GM18508 (cell line): ENCODE measurements around the gene U2AF1L4.

Experiments
- ATAC-seq: cut with Tn5 transposase; IDR thresholded peaks from one replicate; pipeline ENCODE4 v1.9.1; 2021; ENCODE audit warnings: moderate number of reproducible peaks; ENCODE audit not compliant: insufficient read depth, unreplicated experiment

U2AF1L4 gene

GRCh38 chr19:35757749-35758608 lies 12.8 kb upstream of the U2AF1L4 start, which contains the start of gene PROSER3:
Gene PROSER3, plus strand, starts transcription at chr19:35758176. Its CDS starts 40 bp downstream, at chr19:35758216.
- peak; percentile 87 for ATAC-seq

- ATAC-seq, result no peak
Observed at GRCh38 chr19:35757231-35757748, 12.1 kb upstream of the U2AF1L4 start.

- ATAC-seq, result no peak
Observed at GRCh38 chr19:35756377-35757230, 11.4 kb upstream of the U2AF1L4 start, which contains the start of gene HSPB6. Gene HSPB6, minus strand, starts transcription at chr19:35757029. Its CDS starts 21 bp downstream, at chr19:35757008.

GRCh38 chr19:35755550-35756376 lies 10.5 kb upstream of the U2AF1L4 start:
- ATAC-seq, result no peak

GRCh38 chr19:35755131-35755549 lies 9.9 kb upstream of the U2AF1L4 start:
- no peak for ATAC-seq

- ATAC-seq, result no peak
Observed at GRCh38 chr19:35754370-35755130, 9.3 kb upstream of the U2AF1L4 start.

GRCh38 chr19:35753634-35754369 lies 8.6 kb upstream of the U2AF1L4 start:
- no peak for ATAC-seq

- ATAC-seq, result no peak
Observed at GRCh38 chr19:35752746-35753350, 7.6 kb upstream of the U2AF1L4 start.

GRCh38 chr19:35751839-35752745 lies 6.9 kb upstream of the U2AF1L4 start:
- no peak for ATAC-seq

GRCh38 chr19:35750167-35750566 lies 4.9 kb upstream of the U2AF1L4 start:
- no peak for ATAC-seq

- ATAC-seq, result peak; percentile 51
Observed at GRCh38 chr19:35748106-35749020, 3.1 kb upstream of the U2AF1L4 start, which contains the start of gene LIN37. Gene LIN37, plus strand, starts transcription at chr19:35748576. Its CDS starts 149 bp downstream, at chr19:35748725.

GRCh38 chr19:35746531-35746930 lies 1.3 kb upstream of the U2AF1L4 start:
- ATAC-seq, result no peak

- no peak for ATAC-seq
Observed at GRCh38 chr19:35746087-35746462, 857 bp upstream of the U2AF1L4 start.

GRCh38 chr19:35744430-35745327 lies 539 bp downstream of the U2AF1L4 start:
- ATAC-seq, result no peak
